Measurements from ENCODE around the gene GEN1.

- TF ChIP-seq, protein P1, sequence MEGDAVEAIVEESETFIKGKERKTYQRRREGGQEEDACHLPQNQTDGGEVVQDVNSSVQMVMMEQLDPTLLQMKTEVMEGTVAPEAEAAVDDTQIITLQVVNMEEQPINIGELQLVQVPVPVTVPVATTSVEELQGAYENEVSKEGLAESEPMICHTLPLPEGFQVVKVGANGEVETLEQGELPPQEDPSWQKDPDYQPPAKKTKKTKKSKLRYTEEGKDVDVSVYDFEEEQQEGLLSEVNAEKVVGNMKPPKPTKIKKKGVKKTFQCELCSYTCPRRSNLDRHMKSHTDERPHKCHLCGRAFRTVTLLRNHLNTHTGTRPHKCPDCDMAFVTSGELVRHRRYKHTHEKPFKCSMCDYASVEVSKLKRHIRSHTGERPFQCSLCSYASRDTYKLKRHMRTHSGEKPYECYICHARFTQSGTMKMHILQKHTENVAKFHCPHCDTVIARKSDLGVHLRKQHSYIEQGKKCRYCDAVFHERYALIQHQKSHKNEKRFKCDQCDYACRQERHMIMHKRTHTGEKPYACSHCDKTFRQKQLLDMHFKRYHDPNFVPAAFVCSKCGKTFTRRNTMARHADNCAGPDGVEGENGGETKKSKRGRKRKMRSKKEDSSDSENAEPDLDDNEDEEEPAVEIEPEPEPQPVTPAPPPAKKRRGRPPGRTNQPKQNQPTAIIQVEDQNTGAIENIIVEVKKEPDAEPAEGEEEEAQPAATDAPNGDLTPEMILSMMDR (IDR thresholded peaks at IDR 0.05), result no peak
- TF ChIP-seq POLR2A (IDR thresholded peaks at IDR 0.05) (no peak), EP300 (IDR thresholded peaks at IDR 0.05) (no peak), POLR2AphosphoS5 (IDR thresholded peaks at IDR 0.05) (no peak)
Measured at GRCh38 chr2:17822445-17823117, 68.6 kb downstream of the GEN1 start.
